ENCODE results near the gene PPP1R14B. TPM values are rescaled to one million over a fixed set of nuclear protein-coding genes. Genes with fewer than 3 reads are reported as not detected.

Gene PPP1R14B
- total and polyA plus RNA-seq, 2 donors (not counting 3 experiments of a cell fraction or from before 2014, with no cell fraction given): 308 to 431 TPM

DNA sequence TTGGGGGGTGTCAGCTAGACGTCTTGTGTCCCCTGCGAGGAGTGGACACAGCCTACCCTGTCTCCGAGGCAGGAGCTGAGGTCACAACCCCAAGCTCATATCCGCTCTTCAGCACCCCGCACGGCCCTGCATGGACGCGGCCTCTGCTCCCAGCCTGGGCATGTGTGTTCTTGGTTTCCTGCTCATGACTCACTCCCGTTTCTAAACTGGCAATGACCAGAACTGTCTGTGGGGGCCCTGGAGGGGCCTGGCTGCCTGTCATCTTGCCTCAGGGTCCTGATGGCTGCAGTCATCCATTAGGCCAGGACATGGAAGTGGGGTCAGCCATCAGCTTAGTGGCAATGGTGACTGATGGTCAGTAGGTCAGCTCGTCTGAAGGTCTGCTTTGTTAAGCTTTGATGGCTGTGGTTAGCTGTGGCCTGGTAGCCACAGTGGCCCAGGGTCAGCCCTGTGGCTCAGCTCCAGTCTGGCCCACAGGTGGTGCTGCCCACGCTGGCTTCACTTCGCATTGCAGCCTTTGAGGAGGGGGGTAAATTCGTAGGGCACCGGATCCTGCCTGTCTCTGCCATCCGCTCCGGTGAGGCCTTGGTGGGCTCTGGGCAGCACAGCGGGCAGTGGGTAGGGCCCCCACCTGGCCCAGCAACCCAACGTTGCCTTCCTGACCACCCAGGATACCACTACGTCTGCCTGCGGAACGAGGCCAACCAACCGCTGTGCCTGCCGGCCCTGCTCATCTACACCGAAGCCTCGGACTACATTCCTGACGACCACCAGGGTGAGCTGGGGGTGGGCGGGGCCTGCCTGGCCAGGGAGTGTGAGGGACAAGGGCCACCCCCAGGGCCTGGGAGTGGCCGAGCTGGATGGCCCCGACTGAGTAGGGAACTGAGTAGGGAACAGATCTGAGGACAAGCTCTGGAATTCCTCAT, 16.5 kb upstream of the PPP1R14B start:
- no peak overlapping the region for H3K4me3 ChIP-seq (replicated peaks in 1 of 3; ENCODE audit: insufficient read depth in 1 of 3, low read depth in 1 of 3, low read length in 3 of 3)
- no peaks in the 10 kb centered on the region for H4K20me1 ChIP-seq (replicated peaks; ENCODE audit: control insufficient read depth, extremely low read depth, insufficient read depth, low read length)
- H2AFZ ChIP-seq (ENCODE audit: low read depth, low read length): no peak overlapping the region
- FAIRE-seq (peak; percentile 98), DNase-seq (ENCODE audit: low read depth, low spot score) (peak; percentile 85)
- intact Hi-C loops (cut with micrococcal nuclease): loop anchor here (1.0 kb wide), 1 partner anchor 12 kb away; the partner anchor contains the start of gene PLCB3
- CTCF ChIA-PET: interaction anchor here (0.6 to 2.7 kb wide), 10 partner anchors 8 to 92 kb away, joined by 3 to 24 read pairs (median 4); partner anchors contain the start of genes CATSPERZ and PLCB3
- peak overlapping the region; percentile 38 for H3K4me2 ChIP-seq (ENCODE audit: insufficient read depth, low read length)
- POLR2A ChIA-PET: interaction anchor here (0.7 kb wide), 1 partner anchor 16 kb away, joined by 4 read pairs; the partner anchor contains the start of gene PPP1R14B
- H3K27ac ChIP-seq (ENCODE audit: insufficient read depth, low read depth, low read length): peak overlapping the region; percentile 83
- dilution Hi-C loops (cut with MboI; ENCODE audit: extremely low pct_ligation_motif_present, low sequenced_read_pairs): no loop called here
- H3K27me3 ChIP-seq (ENCODE audit: control insufficient read depth in 2 of 2, insufficient read depth in 2 of 2, low read length in 2 of 2): no peaks in the 10 kb centered on the region
- TF ChIP-seq, protein P1, sequence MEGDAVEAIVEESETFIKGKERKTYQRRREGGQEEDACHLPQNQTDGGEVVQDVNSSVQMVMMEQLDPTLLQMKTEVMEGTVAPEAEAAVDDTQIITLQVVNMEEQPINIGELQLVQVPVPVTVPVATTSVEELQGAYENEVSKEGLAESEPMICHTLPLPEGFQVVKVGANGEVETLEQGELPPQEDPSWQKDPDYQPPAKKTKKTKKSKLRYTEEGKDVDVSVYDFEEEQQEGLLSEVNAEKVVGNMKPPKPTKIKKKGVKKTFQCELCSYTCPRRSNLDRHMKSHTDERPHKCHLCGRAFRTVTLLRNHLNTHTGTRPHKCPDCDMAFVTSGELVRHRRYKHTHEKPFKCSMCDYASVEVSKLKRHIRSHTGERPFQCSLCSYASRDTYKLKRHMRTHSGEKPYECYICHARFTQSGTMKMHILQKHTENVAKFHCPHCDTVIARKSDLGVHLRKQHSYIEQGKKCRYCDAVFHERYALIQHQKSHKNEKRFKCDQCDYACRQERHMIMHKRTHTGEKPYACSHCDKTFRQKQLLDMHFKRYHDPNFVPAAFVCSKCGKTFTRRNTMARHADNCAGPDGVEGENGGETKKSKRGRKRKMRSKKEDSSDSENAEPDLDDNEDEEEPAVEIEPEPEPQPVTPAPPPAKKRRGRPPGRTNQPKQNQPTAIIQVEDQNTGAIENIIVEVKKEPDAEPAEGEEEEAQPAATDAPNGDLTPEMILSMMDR (IDR thresholded peaks at IDR 0.05; ENCODE audit: extremely low read depth in 1 of 2, insufficient read depth in 1 of 2, low read depth in 1 of 2, low read length in 2 of 2): no peak
- TF ChIP-seq GATA2 (IDR thresholded peaks at IDR 0.05; ENCODE audit: insufficient read depth, insufficient read length, low read depth, low read length) (no peak), EZH2 (IDR thresholded peaks at IDR 0.05; ENCODE audit: borderline replicate concordance, low read depth, low read length, severe bottlenecking) (no peak), JUN (IDR thresholded peaks at IDR 0.05; ENCODE audit: borderline replicate concordance, insufficient read depth, insufficient read length, low read depth) (peak; percentile 66), FOS (IDR thresholded peaks at IDR 0.05; ENCODE audit: borderline replicate concordance, insufficient read depth, low read length) (peak; percentile 80), POLR2A (IDR thresholded peaks at IDR 0.05; ENCODE audit: low read depth, low read length) (peak; percentile 56), POLR2AphosphoS5 (IDR thresholded peaks at IDR 0.05; ENCODE audit: insufficient read depth, low read depth, low read length) (peak; percentile 77), MYC (IDR thresholded peaks at IDR 0.05; ENCODE audit: low read depth, low read length) (no peak)
- TF ChIP-seq, protein P2, sequence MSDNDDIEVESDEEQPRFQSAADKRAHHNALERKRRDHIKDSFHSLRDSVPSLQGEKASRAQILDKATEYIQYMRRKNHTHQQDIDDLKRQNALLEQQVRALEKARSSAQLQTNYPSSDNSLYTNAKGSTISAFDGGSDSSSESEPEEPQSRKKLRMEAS (IDR thresholded peaks at IDR 0.05; ENCODE audit: insufficient read depth, insufficient read length): peak; percentile 47
- no TSS peak for BruUV-seq (replicated peaks)
- H3K36me3 ChIP-seq (ENCODE audit: control insufficient read depth in 2 of 2, extremely low read depth in 1 of 2, insufficient read depth in 2 of 2, low read length in 2 of 2): peaks cover 16 to 38% of the 10 kb centered on the region in 2 experiments
- no peaks in the 10 kb centered on the region for H3K79me2 ChIP-seq (ENCODE audit: control insufficient read depth, insufficient read depth, low read length)
- H3K4me1 ChIP-seq (ENCODE audit: control insufficient read depth, extremely low read depth, insufficient read depth, low read length): peaks cover 35% of the 10 kb centered on the region
- H3K9ac ChIP-seq (replicated peaks; ENCODE audit: extremely low read depth, insufficient read depth, low read length): peak overlapping the region; percentile 31
- H3K9me1 ChIP-seq (replicated peaks; ENCODE audit: control insufficient read depth, extremely low read depth, insufficient read depth, low read length): no peaks in the 10 kb centered on the region
- H3K9me3 ChIP-seq (replicated peaks; ENCODE audit: control insufficient read depth, insufficient read depth, low read length): no peaks in the 10 kb centered on the region
